ENCODE results near the gene ELL2.

The ELL2 gene

DNA sequence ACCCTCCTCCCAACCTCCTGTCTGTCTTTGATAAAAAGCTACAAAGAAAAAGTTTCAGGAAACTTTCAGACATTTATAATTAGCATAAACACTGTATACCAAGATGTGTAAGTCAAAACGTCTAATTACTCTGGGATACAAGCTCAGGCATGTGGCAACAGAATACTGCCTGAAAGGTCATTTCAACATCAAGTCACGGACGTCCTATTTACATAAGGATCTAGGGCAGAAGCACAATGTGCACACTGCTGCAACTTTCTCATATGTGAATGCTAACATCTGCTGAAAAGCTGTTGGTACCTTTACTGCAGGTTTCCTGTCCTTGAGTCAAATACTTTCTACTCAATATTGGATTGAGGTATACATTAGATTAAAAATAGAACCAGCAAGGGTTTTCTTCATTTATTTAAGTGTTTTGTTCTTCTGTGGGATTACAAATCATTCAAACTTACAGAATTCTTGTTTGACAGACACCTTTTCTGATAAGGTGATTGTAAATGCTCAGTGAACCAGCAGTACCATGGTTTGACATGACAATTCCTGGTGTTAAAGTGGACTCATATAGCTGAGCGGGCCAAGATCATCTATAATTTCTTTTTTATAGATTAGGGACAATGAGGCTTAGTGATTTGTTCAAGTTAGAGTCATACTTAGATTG, 36.8 kb downstream of the ELL2 start:
- ATAC-seq = no peak
- TF ChIP-seq ZNF70 (CRISPR knock-in tag; IDR thresholded peaks at IDR 0.05) (no peak), TCF4 (CRISPR knock-in tag; IDR thresholded peaks at IDR 0.05; ENCODE audit: borderline replicate concordance) (no peak), ESRRG (CRISPR knock-in tag; IDR thresholded peaks at IDR 0.05) (no peak), ZFP3 (CRISPR knock-in tag; IDR thresholded peaks at IDR 0.05) (no peak), ARNTL (CRISPR knock-in tag; IDR thresholded peaks at IDR 0.05; ENCODE audit: borderline replicate concordance, low read depth) (no peak), ZNF565 (CRISPR knock-in tag; conservative IDR thresholded peaks at IDR 0.05; ENCODE audit: low read depth) (no peak), SNAI2 (CRISPR knock-in tag; IDR thresholded peaks at IDR 0.05) (no peak), RARB (CRISPR knock-in tag; IDR thresholded peaks at IDR 0.05) (no peak), TOX (CRISPR knock-in tag; IDR thresholded peaks at IDR 0.05; ENCODE audit: borderline replicate concordance) (no peak), PPARA (CRISPR knock-in tag; IDR thresholded peaks at IDR 0.05; ENCODE audit: borderline replicate concordance) (no peak), GLIS3 (CRISPR knock-in tag; IDR thresholded peaks at IDR 0.05) (no peak), ZC3H10 (CRISPR knock-in tag; IDR thresholded peaks at IDR 0.05) (no peak), ZFP30 (CRISPR knock-in tag; IDR thresholded peaks at IDR 0.05) (no peak)
- TF ChIP-seq, protein P1, sequence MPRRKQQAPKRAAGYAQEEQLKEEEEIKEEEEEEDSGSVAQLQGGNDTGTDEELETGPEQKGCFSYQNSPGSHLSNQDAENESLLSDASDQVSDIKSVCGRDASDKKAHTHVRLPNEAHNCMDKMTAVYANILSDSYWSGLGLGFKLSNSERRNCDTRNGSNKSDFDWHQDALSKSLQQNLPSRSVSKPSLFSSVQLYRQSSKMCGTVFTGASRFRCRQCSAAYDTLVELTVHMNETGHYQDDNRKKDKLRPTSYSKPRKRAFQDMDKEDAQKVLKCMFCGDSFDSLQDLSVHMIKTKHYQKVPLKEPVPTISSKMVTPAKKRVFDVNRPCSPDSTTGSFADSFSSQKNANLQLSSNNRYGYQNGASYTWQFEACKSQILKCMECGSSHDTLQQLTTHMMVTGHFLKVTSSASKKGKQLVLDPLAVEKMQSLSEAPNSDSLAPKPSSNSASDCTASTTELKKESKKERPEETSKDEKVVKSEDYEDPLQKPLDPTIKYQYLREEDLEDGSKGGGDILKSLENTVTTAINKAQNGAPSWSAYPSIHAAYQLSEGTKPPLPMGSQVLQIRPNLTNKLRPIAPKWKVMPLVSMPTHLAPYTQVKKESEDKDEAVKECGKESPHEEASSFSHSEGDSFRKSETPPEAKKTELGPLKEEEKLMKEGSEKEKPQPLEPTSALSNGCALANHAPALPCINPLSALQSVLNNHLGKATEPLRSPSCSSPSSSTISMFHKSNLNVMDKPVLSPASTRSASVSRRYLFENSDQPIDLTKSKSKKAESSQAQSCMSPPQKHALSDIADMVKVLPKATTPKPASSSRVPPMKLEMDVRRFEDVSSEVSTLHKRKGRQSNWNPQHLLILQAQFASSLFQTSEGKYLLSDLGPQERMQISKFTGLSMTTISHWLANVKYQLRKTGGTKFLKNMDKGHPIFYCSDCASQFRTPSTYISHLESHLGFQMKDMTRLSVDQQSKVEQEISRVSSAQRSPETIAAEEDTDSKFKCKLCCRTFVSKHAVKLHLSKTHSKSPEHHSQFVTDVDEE (CRISPR knock-in tag; IDR thresholded peaks at IDR 0.05) = no peak
- TF ChIP-seq, protein P2, sequence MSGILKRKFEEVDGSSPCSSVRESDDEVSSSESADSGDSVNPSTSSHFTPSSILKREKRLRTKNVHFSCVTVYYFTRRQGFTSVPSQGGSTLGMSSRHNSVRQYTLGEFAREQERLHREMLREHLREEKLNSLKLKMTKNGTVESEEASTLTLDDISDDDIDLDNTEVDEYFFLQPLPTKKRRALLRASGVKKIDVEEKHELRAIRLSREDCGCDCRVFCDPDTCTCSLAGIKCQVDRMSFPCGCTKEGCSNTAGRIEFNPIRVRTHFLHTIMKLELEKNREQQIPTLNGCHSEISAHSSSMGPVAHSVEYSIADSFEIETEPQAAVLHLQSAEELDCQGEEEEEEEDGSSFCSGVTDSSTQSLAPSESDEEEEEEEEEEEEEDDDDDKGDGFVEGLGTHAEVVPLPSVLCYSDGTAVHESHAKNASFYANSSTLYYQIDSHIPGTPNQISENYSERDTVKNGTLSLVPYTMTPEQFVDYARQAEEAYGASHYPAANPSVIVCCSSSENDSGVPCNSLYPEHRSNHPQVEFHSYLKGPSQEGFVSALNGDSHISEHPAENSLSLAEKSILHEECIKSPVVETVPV (CRISPR knock-in tag; IDR thresholded peaks at IDR 0.05) = no peak
- TF ChIP-seq, protein P3, sequence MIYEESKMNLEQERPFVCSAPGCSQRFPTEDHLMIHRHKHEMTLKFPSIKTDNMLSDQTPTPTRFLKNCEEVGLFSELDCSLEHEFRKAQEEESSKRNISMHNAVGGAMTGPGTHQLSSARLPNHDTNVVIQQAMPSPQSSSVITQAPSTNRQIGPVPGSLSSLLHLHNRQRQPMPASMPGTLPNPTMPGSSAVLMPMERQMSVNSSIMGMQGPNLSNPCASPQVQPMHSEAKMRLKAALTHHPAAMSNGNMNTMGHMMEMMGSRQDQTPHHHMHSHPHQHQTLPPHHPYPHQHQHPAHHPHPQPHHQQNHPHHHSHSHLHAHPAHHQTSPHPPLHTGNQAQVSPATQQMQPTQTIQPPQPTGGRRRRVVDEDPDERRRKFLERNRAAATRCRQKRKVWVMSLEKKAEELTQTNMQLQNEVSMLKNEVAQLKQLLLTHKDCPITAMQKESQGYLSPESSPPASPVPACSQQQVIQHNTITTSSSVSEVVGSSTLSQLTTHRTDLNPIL (CRISPR knock-in tag; IDR thresholded peaks at IDR 0.05; ENCODE audit: low read depth) = no peak
- TF ChIP-seq, protein P4, sequence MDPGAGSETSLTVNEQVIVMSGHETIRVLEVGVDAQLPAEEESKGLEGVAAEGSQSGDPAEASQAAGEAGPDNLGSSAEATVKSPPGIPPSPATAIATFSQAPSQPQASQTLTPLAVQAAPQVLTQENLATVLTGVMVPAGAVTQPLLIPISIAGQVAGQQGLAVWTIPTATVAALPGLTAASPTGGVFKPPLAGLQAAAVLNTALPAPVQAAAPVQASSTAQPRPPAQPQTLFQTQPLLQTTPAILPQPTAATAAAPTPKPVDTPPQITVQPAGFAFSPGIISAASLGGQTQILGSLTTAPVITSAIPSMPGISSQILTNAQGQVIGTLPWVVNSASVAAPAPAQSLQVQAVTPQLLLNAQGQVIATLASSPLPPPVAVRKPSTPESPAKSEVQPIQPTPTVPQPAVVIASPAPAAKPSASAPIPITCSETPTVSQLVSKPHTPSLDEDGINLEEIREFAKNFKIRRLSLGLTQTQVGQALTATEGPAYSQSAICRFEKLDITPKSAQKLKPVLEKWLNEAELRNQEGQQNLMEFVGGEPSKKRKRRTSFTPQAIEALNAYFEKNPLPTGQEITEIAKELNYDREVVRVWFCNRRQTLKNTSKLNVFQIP (CRISPR knock-in tag; IDR thresholded peaks at IDR 0.05; ENCODE audit: borderline replicate concordance, low read depth) = no peak

DNA sequence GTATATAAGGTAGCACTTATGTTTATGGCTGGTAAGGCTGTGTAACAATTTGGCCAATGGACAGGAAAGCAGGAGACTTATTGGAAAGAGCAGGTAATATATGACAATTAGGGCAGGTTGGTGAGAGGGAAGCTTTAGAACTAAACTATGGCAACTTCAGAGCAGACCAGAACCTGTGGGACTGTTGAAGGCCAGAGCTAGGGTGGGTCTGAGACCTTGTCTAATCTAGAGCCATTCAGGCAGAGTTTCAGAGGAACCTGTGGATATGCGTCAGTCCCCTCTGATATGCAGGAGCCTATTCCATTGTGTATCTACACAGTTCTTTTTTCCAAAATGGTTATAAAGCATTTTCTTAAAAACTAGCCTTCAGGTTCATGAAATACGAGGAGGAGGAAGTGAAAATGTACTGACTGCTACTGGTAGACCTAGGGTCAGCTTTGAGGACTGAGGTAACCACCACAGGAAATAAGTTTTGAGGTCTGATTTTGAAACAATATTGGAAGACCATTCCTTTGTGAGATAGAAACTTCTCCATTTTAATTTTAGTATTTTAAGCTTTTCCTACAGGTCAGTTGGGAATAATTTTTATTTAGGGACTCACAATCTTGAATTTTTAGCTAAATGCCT, 37.6 kb downstream of the ELL2 start:
- ATAC-seq = no peak; the same call in 2 of the 3 replicates
- no peak for TF ChIP-seq ZFP30 (CRISPR knock-in tag; IDR thresholded peaks at IDR 0.05)
- no peak for TF ChIP-seq TOX (CRISPR knock-in tag; IDR thresholded peaks at IDR 0.05; ENCODE audit: borderline replicate concordance)
- TF ChIP-seq, protein P3 (CRISPR knock-in tag; IDR thresholded peaks at IDR 0.05; ENCODE audit: low read depth) = no peak
- TF ChIP-seq, protein P1 (CRISPR knock-in tag; IDR thresholded peaks at IDR 0.05) = no peak
- TF ChIP-seq, protein P4 (CRISPR knock-in tag; IDR thresholded peaks at IDR 0.05; ENCODE audit: borderline replicate concordance, low read depth) = no peak
- TF ChIP-seq OSR1 (CRISPR knock-in tag; IDR thresholded peaks at IDR 0.05) = no peak
- TF ChIP-seq, protein P2 (CRISPR knock-in tag; IDR thresholded peaks at IDR 0.05) = no peak
- TF ChIP-seq, protein P5, sequence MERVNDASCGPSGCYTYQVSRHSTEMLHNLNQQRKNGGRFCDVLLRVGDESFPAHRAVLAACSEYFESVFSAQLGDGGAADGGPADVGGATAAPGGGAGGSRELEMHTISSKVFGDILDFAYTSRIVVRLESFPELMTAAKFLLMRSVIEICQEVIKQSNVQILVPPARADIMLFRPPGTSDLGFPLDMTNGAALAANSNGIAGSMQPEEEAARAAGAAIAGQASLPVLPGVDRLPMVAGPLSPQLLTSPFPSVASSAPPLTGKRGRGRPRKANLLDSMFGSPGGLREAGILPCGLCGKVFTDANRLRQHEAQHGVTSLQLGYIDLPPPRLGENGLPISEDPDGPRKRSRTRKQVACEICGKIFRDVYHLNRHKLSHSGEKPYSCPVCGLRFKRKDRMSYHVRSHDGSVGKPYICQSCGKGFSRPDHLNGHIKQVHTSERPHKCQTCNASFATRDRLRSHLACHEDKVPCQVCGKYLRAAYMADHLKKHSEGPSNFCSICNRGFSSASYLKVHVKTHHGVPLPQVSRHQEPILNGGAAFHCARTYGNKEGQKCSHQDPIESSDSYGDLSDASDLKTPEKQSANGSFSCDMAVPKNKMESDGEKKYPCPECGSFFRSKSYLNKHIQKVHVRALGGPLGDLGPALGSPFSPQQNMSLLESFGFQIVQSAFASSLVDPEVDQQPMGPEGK (CRISPR knock-in tag; IDR thresholded peaks at IDR 0.05; ENCODE audit: borderline replicate concordance) = no peak
- TF ChIP-seq ESRRG (CRISPR knock-in tag; IDR thresholded peaks at IDR 0.05) = no peak
- no peak for TF ChIP-seq ISL1 (CRISPR knock-in tag; IDR thresholded peaks at IDR 0.05)
- no peak for TF ChIP-seq BACH2 (CRISPR knock-in tag; IDR thresholded peaks at IDR 0.05; ENCODE audit: borderline replicate concordance)
